ENCODE results near the gene LRRC47.

DNA sequence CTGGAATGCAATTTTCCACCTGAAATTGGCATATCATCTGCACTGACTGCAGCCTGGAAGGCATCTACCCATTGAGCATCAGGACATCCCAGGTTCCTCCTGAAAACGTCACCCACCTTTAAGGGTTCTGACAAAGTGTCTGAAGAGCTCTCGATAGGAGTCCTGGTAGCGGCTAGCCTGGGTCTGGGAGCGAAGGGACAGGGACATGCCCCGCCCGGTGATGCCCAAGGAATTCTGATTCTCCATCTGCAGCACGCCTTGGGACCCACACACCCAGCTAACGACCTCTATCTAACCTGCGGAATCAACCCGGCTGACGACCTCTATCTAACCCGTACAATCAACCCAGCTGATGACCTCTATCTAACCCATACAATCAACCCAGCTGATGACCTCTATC lies 57.4 kb downstream of the LRRC47 start:
- TF ChIP-seq, protein P1, sequence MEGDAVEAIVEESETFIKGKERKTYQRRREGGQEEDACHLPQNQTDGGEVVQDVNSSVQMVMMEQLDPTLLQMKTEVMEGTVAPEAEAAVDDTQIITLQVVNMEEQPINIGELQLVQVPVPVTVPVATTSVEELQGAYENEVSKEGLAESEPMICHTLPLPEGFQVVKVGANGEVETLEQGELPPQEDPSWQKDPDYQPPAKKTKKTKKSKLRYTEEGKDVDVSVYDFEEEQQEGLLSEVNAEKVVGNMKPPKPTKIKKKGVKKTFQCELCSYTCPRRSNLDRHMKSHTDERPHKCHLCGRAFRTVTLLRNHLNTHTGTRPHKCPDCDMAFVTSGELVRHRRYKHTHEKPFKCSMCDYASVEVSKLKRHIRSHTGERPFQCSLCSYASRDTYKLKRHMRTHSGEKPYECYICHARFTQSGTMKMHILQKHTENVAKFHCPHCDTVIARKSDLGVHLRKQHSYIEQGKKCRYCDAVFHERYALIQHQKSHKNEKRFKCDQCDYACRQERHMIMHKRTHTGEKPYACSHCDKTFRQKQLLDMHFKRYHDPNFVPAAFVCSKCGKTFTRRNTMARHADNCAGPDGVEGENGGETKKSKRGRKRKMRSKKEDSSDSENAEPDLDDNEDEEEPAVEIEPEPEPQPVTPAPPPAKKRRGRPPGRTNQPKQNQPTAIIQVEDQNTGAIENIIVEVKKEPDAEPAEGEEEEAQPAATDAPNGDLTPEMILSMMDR (IDR thresholded peaks at IDR 0.05; ENCODE audit: low read depth, low read length), result no peak
- TF ChIP-seq POLR2A (IDR thresholded peaks at IDR 0.05; ENCODE audit: extremely low read depth, insufficient read length) (no peak), MAX (IDR thresholded peaks at IDR 0.05; ENCODE audit: low read depth, low read length) (no peak)

All from NB4 (cell line).